DMS153 treated with DMSO at 0.1 percent for 48 hours (cell line): ENCODE measurements around the gene BNC2.
A peak's percentile ranks its signal among the peaks of the same experiment; 100 is the strongest.

Experiments used
- DNase-seq: peaks from one replicate; lab custom pipeline; 2025; ENCODE audit not compliant: unreplicated experiment; lab: John Stamatoyannopoulos, UW

Gene BNC2

GRCh38 chr9:16680541-16680940, 189.9 kb downstream of the BNC2 start:
- no peak for DNase-seq

- DNase-seq, result no peak
Observed at GRCh38 chr9:16679327-16679821, 191.1 kb downstream of the BNC2 start.

- no peak for DNase-seq
Observed at GRCh38 chr9:16676519-16676918, 194.0 kb downstream of the BNC2 start.

- DNase-seq, result no peak
Observed at GRCh38 chr9:16675131-16675530, 195.3 kb downstream of the BNC2 start.

GRCh38 chr9:16673171-16673570, 197.3 kb downstream of the BNC2 start:
- no peak for DNase-seq

- DNase-seq, result no peak
Observed at GRCh38 chr9:16672501-16672900, 198.0 kb downstream of the BNC2 start.

- DNase-seq, result peak; percentile 30
Observed at GRCh38 chr9:16671591-16672137, 198.8 kb downstream of the BNC2 start.

GRCh38 chr9:16670791-16671190, 199.7 kb downstream of the BNC2 start:
- no peak for DNase-seq

GRCh38 chr9:16668734-16669295, 201.7 kb downstream of the BNC2 start:
- DNase-seq, result no peak

GRCh38 chr9:16664211-16664610, 206.3 kb downstream of the BNC2 start:
- DNase-seq, result no peak

- no peak for DNase-seq
Observed at GRCh38 chr9:16661816-16662215, 208.7 kb downstream of the BNC2 start.

- DNase-seq, result no peak
Observed at GRCh38 chr9:16659096-16659495, 211.4 kb downstream of the BNC2 start.

GRCh38 chr9:16656432-16657169, 213.9 kb downstream of the BNC2 start:
- DNase-seq, result no peak

GRCh38 chr9:16654596-16655126, 215.8 kb downstream of the BNC2 start:
- no peak for DNase-seq

GRCh38 chr9:16653491-16654399, 216.7 kb downstream of the BNC2 start:
- DNase-seq, result peak; percentile 33

- DNase-seq, result no peak
Observed at GRCh38 chr9:16652582-16652981, 217.9 kb downstream of the BNC2 start.

- DNase-seq, result no peak
Observed at GRCh38 chr9:16651446-16651964, 219.0 kb downstream of the BNC2 start.

- DNase-seq, result no peak
Observed at GRCh38 chr9:16645970-16646369, 224.5 kb downstream of the BNC2 start.

GRCh38 chr9:16642421-16643109, 227.9 kb downstream of the BNC2 start:
- no peak for DNase-seq

GRCh38 chr9:16640649-16641048, 229.8 kb downstream of the BNC2 start:
- DNase-seq, result no peak
